AG04450 (cell line): Measurements from ENCODE around the gene ZDHHC14. TPM values are rescaled to one million over a fixed set of nuclear protein-coding genes. Genes with fewer than 3 reads are reported as not detected.

ENCODE experiments used
- CTCF ChIA-PET: fragments of 300-600, 350-600 bp; formaldehyde crosslinking; extraction: SDS; loops from one replicate; lab custom pipeline; 2022; ENCODE audit warnings: antibody characterized with exemption, inconsistent platforms; lab: Charles Lee
- POLR2A ChIA-PET: fragments of 350-600 bp; formaldehyde crosslinking; extraction: SDS; loops from one replicate; lab custom pipeline; 2021; ENCODE audit warnings: antibody characterized with exemption, inconsistent platforms; lab: Yijun Ruan, JAX
- DNase-seq: peaks from one replicate; pipeline ENCODE4 v3.0.0-alpha.2; 2011; ENCODE audit warnings: low read depth, low spot score
- H3K27ac ChIP-seq: one replicate; pipeline ENCODE4 v1.5.1; 2012; ENCODE audit warnings: low read depth, low read length, control low read depth
- H3K27me3 ChIP-seq: one replicate; pipeline ENCODE4 v1.6.0; 2012; ENCODE audit warnings: low read length; ENCODE audit not compliant: control insufficient read depth, insufficient read depth
- H3K4me3 ChIP-seq: 2 replicates; pipeline ENCODE4 v1.5.1; 2011; ENCODE audit warnings: mild to moderate bottlenecking, low read depth, low read length, control low read depth
- H3K9me3 ChIP-seq: 2 replicates; pipeline ENCODE4 v1.5.1; 2012; ENCODE audit warnings: low read length; ENCODE audit not compliant: control insufficient read depth, insufficient read depth
- polyA plus RNA-seq: library from polyadenylated mRNA; depleted of rRNA; stranded (reverse); fragments of >200 nt; gene quantifications from 2 replicates; pipeline ENCODE4 v1.2.3, GENCODE V29; 2011
- TF ChIP-seq, protein P1 (sequence below): IDR thresholded peaks from 2 replicates; pipeline ENCODE4 v1.5.1; 2011; ENCODE audit warnings: low read depth, low read length, control low read depth, inconsistent platforms

The ZDHHC14 gene
- polyA plus RNA-seq, 1 experiment = 2.2 TPM

DNA sequence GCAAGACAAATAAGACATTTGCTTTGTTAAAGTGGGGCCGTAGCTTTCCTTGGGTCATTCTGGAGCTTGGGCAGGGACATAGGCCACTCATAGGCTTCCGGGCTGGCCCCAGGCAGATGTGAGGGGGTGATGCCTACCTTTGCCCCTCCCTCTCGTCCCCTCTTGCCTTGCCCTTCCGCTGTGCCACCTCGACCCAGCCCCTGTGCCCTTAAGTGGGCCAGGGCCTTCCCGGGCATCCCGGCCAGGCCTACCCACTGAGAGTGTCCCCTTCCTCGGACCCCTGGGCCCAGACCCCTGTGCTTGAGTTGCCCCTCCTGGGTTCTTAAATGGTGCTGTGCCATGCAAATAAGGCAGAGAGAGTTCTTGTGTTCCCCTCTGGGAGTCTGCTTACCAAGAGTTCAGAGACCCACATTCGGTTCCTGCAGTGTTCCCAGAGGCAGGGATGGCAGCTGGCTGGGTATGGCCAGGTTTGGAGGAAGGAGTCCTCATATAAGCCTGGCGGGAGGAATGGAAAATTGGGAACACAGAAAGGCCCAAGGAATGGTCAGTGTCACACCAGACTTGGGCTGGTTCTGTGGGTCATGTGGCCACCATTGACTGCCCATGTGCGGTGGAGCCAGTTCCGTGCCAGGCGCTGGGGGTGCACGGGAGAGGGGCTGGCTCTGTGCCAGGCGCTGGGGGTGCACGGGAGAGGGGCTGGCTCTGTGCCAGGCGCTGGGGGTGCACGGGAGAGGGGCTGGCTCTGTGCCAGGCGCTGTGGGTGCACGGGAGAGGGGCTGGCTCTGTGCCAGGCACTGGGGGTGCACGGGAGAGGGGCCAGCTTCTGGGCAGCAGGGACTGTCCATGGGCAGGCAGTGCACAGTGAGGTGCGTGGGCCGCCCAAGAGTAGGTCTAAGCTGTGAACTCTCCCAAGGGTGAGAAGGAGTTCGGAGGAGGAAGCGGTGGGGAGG, 268.6 kb downstream of the ZDHHC14 start:
- Histone ChIP-seq H3K4me3 (no peak overlapping the region), H3K27me3 (peaks cover 5% of the 10 kb centered on the region), H3K27ac (no peak overlapping the region), H3K9me3 (no peaks in the 10 kb centered on the region; the same call in 1 of the 2 replicates)
- TF ChIP-seq, protein P1, sequence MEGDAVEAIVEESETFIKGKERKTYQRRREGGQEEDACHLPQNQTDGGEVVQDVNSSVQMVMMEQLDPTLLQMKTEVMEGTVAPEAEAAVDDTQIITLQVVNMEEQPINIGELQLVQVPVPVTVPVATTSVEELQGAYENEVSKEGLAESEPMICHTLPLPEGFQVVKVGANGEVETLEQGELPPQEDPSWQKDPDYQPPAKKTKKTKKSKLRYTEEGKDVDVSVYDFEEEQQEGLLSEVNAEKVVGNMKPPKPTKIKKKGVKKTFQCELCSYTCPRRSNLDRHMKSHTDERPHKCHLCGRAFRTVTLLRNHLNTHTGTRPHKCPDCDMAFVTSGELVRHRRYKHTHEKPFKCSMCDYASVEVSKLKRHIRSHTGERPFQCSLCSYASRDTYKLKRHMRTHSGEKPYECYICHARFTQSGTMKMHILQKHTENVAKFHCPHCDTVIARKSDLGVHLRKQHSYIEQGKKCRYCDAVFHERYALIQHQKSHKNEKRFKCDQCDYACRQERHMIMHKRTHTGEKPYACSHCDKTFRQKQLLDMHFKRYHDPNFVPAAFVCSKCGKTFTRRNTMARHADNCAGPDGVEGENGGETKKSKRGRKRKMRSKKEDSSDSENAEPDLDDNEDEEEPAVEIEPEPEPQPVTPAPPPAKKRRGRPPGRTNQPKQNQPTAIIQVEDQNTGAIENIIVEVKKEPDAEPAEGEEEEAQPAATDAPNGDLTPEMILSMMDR = no peak
- CTCF ChIA-PET = no interaction called here
- POLR2A ChIA-PET = no interaction called here
- DNase-seq = no peak

DNA sequence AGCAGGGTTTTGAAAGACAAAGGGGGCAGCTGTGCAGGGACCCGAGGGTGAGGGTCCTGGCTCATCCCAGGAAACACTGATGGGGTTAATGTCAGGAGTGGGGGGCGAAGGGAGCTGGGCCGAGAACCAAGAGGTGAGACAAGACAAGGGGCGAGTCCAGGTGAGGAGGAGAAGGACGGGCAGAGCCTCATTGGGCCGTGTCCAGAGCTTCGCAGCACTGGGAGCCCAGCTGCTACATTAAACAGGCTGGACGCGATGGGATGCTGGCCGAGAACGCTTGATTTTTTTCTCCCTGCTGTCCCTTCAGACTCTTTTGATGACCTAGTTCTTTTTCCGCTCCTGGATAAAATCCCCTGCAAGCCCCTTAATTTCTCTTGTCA, 269.3 kb downstream of the ZDHHC14 start:
- no peak overlapping the region for H3K4me3 ChIP-seq
- H3K27ac ChIP-seq = no peak overlapping the region
- H3K27me3 ChIP-seq = peaks cover 5% of the 10 kb centered on the region
- ChIA-PET CTCF (no interaction called here), POLR2A (no interaction called here)
- DNase-seq = no peak
- H3K9me3 ChIP-seq = no peaks in the 10 kb centered on the region; the same call in 1 of the 2 replicates
- TF ChIP-seq, protein P1 = no peak

DNA sequence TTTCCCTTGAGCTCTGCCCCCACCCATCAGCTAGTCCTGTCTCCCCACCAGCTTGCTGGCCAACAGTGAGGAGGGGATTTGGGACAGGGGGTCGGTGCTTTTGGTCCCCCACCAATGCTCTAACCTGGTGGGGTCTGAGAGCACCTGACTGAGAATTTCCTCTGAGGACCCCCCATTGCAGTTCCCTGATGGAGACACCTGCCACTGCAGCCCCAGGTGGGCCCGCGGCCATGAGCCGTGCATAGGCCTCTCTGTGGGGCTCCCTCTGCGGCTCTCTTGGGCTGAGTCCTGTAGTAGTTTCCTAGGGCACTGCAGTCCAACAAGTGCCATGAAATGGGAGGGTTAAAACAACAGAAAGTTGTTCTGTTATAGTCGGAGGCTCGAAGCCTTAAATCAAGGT, 269.8 kb downstream of the ZDHHC14 start:
- ChIA-PET POLR2A (no interaction called here), CTCF (no interaction called here)
- H3K27ac ChIP-seq = no peak overlapping the region
- peaks cover 5% of the 10 kb centered on the region for H3K27me3 ChIP-seq
- TF ChIP-seq, protein P1 = no peak
- H3K4me3 ChIP-seq = no peak overlapping the region
- DNase-seq = no peak
- H3K9me3 ChIP-seq = no peaks in the 10 kb centered on the region; the same call in 1 of the 2 replicates

DNA sequence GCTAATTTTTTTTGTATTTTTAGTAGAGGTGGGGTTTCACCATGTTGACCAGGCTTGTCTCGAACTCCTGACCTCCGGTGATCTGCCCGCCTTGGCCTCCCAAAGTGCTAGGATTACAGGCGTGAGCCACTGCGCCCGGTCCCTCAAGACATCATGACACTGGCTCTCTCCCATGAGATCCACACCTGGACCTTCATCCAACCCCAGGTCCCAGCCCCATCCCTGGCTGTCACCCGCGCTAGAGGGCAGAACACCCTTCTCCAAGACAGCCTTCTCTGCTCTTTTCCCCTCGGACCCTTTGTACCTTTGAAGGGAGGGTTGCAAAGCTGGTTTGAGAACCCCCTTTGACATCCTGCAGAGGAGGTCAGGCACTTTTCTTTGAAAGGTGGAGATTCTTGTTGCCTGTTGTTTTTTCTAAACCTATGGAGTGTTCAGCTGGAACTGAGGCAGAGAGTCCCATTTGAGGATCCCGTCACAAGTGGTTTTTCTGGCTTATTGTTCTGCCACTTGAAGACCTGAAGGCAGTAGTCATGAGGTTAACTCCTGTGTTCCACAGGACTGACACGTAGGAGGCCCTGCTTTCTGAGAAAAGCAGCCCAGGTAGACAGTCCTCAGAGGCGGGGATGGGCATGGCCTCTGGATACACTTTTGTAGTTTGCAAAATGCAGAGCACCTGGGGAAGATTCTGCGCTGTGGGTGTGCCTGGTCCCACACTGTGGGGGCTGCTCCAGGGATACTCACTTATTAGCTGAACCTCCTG, 270.9 kb downstream of the ZDHHC14 start:
- peaks cover 5% of the 10 kb centered on the region for H3K27me3 ChIP-seq
- no peaks in the 10 kb centered on the region; the same call in 1 of the 2 replicates for H3K9me3 ChIP-seq
- POLR2A ChIA-PET = no interaction called here
- CTCF ChIA-PET = no interaction called here
- H3K4me3 ChIP-seq = no peak overlapping the region
- H3K27ac ChIP-seq = no peak overlapping the region
- TF ChIP-seq, protein P1 = no peak
- no peak for DNase-seq
